GM21737 (cell line): Measurements from ENCODE around the gene CRYZL1.
A peak's percentile ranks its signal among the peaks of the same experiment; 100 is the strongest.

Experiments
- ATAC-seq: cut with Tn5 transposase; IDR thresholded peaks from one replicate; pipeline ENCODE4 v1.9.1; 2021; ENCODE audit warnings: mild to moderate bottlenecking, moderate library complexity; ENCODE audit not compliant: unreplicated experiment

Gene CRYZL1

GRCh38 chr21:33662046-33662445 lies 20.5 kb upstream of the CRYZL1 start:
- ATAC-seq: no peak

- ATAC-seq: no peak
These were observed 19.6 kb upstream of the CRYZL1 start for GRCh38 chr21:33661146-33661545.

GRCh38 chr21:33660406-33660805 lies 18.9 kb upstream of the CRYZL1 start:
- ATAC-seq: no peak

- ATAC-seq: no peak
These were observed 18.0 kb upstream of the CRYZL1 start for GRCh38 chr21:33659568-33659949.

- no peak for ATAC-seq
These were observed 17.5 kb upstream of the CRYZL1 start for GRCh38 chr21:33658919-33659567.

GRCh38 chr21:33657124-33657820 lies 15.7 kb upstream of the CRYZL1 start:
- no peak for ATAC-seq

GRCh38 chr21:33655588-33656221 lies 14.2 kb upstream of the CRYZL1 start:
- no peak for ATAC-seq

- no peak for ATAC-seq
These were observed 12.9 kb upstream of the CRYZL1 start for GRCh38 chr21:33654412-33654811.

GRCh38 chr21:33651965-33652680 lies 10.6 kb upstream of the CRYZL1 start:
- ATAC-seq: no peak

GRCh38 chr21:33650929-33651509 lies 9.5 kb upstream of the CRYZL1 start:
- no peak for ATAC-seq

- no peak for ATAC-seq
These were observed 8.7 kb upstream of the CRYZL1 start for GRCh38 chr21:33650230-33650629.

- no peak for ATAC-seq
These were observed 7.0 kb upstream of the CRYZL1 start for GRCh38 chr21:33648555-33648954.

- ATAC-seq: no peak
These were observed 6.0 kb upstream of the CRYZL1 start for GRCh38 chr21:33647587-33647986.

- ATAC-seq: no peak
These were observed 4.2 kb upstream of the CRYZL1 start for GRCh38 chr21:33645730-33646129.

GRCh38 chr21:33644383-33645074 lies 3.0 kb upstream of the CRYZL1 start:
- ATAC-seq: no peak

GRCh38 chr21:33643658-33644311 lies 2.2 kb upstream of the CRYZL1 start:
- ATAC-seq: no peak

GRCh38 chr21:33642896-33643657 lies 1.5 kb upstream of the CRYZL1 start:
- ATAC-seq: peak; percentile 1

GRCh38 chr21:33642027-33642895 lies 720 bp upstream of the CRYZL1 start, which contains the start of gene ITSN1:
Gene ITSN1, plus strand, starts transcription at chr21:33642501. Its CDS starts 76,328 bp downstream, at chr21:33718829.
- peak; percentile 78 for ATAC-seq
